ENCODE measurements around the gene ARHGAP22. TPM values are rescaled to one million over a fixed set of nuclear protein-coding genes. Genes with fewer than 3 reads are reported as not detected.

Gene ARHGAP22
- total and polyA plus RNA-seq, 2 of the 4 experiments (the other 2 are of a cell fraction): 28.3 to 30.2 TPM

DNA sequence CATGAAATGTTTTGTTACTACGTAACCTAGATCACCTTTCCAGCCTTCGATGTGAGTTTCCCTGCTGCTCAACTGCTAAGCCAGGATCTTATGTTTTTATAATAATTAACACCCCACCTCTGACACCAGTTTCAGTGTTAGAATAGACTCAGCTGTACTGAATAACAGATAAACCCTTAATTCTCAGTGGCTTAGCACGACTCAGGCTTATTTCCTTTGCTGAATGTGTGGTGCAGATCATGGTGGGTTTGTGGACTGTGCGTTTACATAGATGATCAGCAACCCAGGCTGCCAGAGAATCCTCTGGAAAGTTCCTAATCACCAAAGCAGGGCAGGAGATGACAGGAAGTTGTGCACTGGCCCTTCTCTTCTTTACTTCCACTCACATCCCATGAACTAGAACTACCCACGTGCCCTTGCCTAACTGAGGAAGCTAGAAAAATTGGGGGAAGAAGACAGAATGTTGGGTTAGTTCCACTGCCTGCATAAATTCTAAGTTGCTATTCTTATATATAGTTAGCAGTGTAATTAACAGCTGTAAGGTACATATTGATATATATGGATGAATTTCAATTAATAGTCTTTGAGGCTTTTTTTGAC lies 186.6 kb downstream of the ARHGAP22 start (continued):
- no peak for TF ChIP-seq RCOR1 (IDR thresholded peaks at IDR 0.05; ENCODE audit: insufficient replicate concordance, low read length)

GRCh38 chr10:48417374-48417773 lies 187.5 kb downstream of the ARHGAP22 start:
- Histone ChIP-seq H4K91ac (ENCODE audit: insufficient read depth, low read depth, low read length) (peak overlapping the region; percentile 4; the same call in 1 of the 2 replicates), H3K4me3 (ENCODE audit: insufficient read depth, low read depth, low read length) (no peak overlapping the region), H4K20me1 (ENCODE audit: insufficient read depth, low read length) (no peaks in the 10 kb centered on the region; the same call in 1 of the 2 replicates), H3K4me2 (ENCODE audit: low read depth, low read length) (no peak overlapping the region), H2BK15ac (ENCODE audit: low read depth, low read length) (no peak overlapping the region), H3K79me1 (ENCODE audit: low read depth in 1 of 2, low read length in 2 of 2) (peaks cover 18 to 36% of the 10 kb centered on the region in 2 experiments), H3K9me3 (ENCODE audit: control insufficient read depth, insufficient read depth, low read length) (peaks cover 3% of the 10 kb centered on the region; the same call in 1 of the 2 replicates), H3K27ac (ENCODE audit: insufficient read depth, low read length) (no peak overlapping the region), H2BK5ac (ENCODE audit: low read depth, low read length, poor library complexity, severe bottlenecking) (no peak overlapping the region), H2AK9ac (replicated peaks; ENCODE audit: low read depth, low read length, poor library complexity) (no peak overlapping the region), H2AFZ (replicated peaks; ENCODE audit: low read length, poor library complexity) (no peak overlapping the region), H2AK5ac (ENCODE audit: low read depth, low read length) (peak overlapping the region; percentile 30; the same call in 1 of the 2 replicates), H2BK20ac (ENCODE audit: low read depth, low read length) (peak overlapping the region; percentile 68), H4K5ac (ENCODE audit: low read depth, low read length) (no peak overlapping the region; the same call in 1 of the 2 replicates), H3K4ac (ENCODE audit: low read depth, low read length) (peak overlapping the region; percentile 49; the same call in 1 of the 2 replicates), H3K18ac (ENCODE audit: low read depth, low read length) (peak overlapping the region; percentile 75; the same call in 1 of the 2 replicates), H3K23ac (ENCODE audit: low read depth, low read length) (peak overlapping the region; percentile 62; the same call in 1 of the 2 replicates), H2BK120ac (ENCODE audit: low read depth, low read length) (peak overlapping the region; percentile 38; the same call in 1 of the 2 replicates), H3K36me3 (ENCODE audit: control insufficient read depth, insufficient read depth, low read length) (peaks cover 4% of the 10 kb centered on the region), H3K14ac (replicated peaks; ENCODE audit: low read depth, low read length) (no peak overlapping the region), H3K9me1 (ENCODE audit: insufficient read depth, low read length) (peaks cover 11% of the 10 kb centered on the region; the same call in 1 of the 2 replicates), H4K8ac (ENCODE audit: low read depth in 2 of 2, low read length in 2 of 2) (peak overlapping the region in 1 of 2 experiments; percentile 49; a peak in 2 of 4 replicates), H3K56ac (ENCODE audit: extremely low read depth, insufficient read depth, low read length) (no peak overlapping the region), H3K4me1 (ENCODE audit: control insufficient read depth, insufficient read depth, low read length) (peaks cover 9% of the 10 kb centered on the region), H3K9ac (ENCODE audit: low read depth, low read length) (no peak overlapping the region), H3K27me3 (ENCODE audit: control insufficient read depth, insufficient read depth, low read length) (no peaks in the 10 kb centered on the region)
- in situ Hi-C loops (cut with MboI; ENCODE audit: low sequenced_read_pairs) (no loop called here), dilution Hi-C loops (cut with HindIII; ENCODE audit: low sequenced_read_pairs, unreplicated experiment) (no loop called here), intact Hi-C loops (cut with micrococcal nuclease) (no loop called here)
- no peak for ATAC-seq (ENCODE audit: low read depth)
- BruUV-seq (replicated peaks): no TSS peak
- no peak for DNase-seq
- ChIA-PET POLR2A (ENCODE audit: unreplicated experiment) (no interaction called here), CTCF (no interaction called here)
- WGBS, 2 experiments (ENCODE audit: extremely low coverage in 2 of 2, insufficient read length in 1 of 2): no CpG with 5 or more reads among the region's 1 CpG
- TF ChIP-seq FOS (IDR thresholded peaks at IDR 0.05; ENCODE audit: low read depth, low read length): no peak
- no peak for TF ChIP-seq MAFK (IDR thresholded peaks at IDR 0.05; ENCODE audit: low read depth, low read length)
- TF ChIP-seq ELK1 (IDR thresholded peaks at IDR 0.05; ENCODE audit: borderline replicate concordance, low read depth, low read length): no peak
- no peak for TF ChIP-seq RCOR1 (IDR thresholded peaks at IDR 0.05; ENCODE audit: insufficient replicate concordance, low read length)
- no peak for TF ChIP-seq CEBPB (IDR thresholded peaks at IDR 0.05; ENCODE audit: low read depth, low read length)
- no peak for TF ChIP-seq MAZ (IDR thresholded peaks at IDR 0.05; ENCODE audit: borderline replicate concordance, low read depth, low read length)
- TF ChIP-seq USF2 (IDR thresholded peaks at IDR 0.05; ENCODE audit: low read depth, low read length): no peak

All from IMR-90 (cell line).